ENCODE measurements around the gene CORO6. TPM values are rescaled to one million over a fixed set of nuclear protein-coding genes. Genes with fewer than 3 reads are reported as not detected.

The CORO6 gene
- total and polyA plus RNA-seq, 4 donors: 0.23 to 3.0 (median 0.59) TPM

- WGBS: 85% methylated on average over 4 of the region's 4 CpGs
- H3K9ac ChIP-seq (ENCODE audit: low read depth in 1 of 2, low read length in 2 of 2): no peak overlapping the region
- H3K9me3 ChIP-seq (ENCODE audit: control insufficient read depth in 4 of 4, low read length in 3 of 4): no peaks in the 10 kb centered on the region
- H3K27ac ChIP-seq (ENCODE audit: low read depth in 1 of 2, low read length in 2 of 2): no peak overlapping the region
- peaks cover 3 to 10% (median 8%) of the 10 kb centered on the region in 4 donors for H3K4me1 ChIP-seq (ENCODE audit: control insufficient read depth in 4 of 4, insufficient read depth in 4 of 4, low read length in 3 of 4)
- no peak for TF ChIP-seq JUND (IDR thresholded peaks at IDR 0.05)
- TF ChIP-seq TAF1 (conservative IDR thresholded peaks at IDR 0.05): no peak
- no peak for TF ChIP-seq ZBTB33 (IDR thresholded peaks at IDR 0.05)
- TF ChIP-seq NR2F2 (IDR thresholded peaks at IDR 0.05): no peak
- no peak for TF ChIP-seq HNF4G (IDR thresholded peaks at IDR 0.05)
- no peak for TF ChIP-seq RAD21 (IDR thresholded peaks at IDR 0.05)
- no peak for TF ChIP-seq YY1 (IDR thresholded peaks at IDR 0.05)
- H3K27me3 ChIP-seq (ENCODE audit: control insufficient read depth in 4 of 4, insufficient read depth in 4 of 4, low read length in 3 of 4): no peaks in the 10 kb centered on the region
- H3K4me3 ChIP-seq (ENCODE audit: low read depth in 1 of 3, low read length in 3 of 3): no peak overlapping the region
- no peak for DNase-seq (ENCODE audit: low spot score)
- no peaks in the 10 kb centered on the region for H3K36me3 ChIP-seq (ENCODE audit: control insufficient read depth in 4 of 4, insufficient read depth in 3 of 4, low read depth in 1 of 4, low read length in 3 of 4)
Measured at GRCh38 chr17:29624586-29624985, 1.9 kb upstream of the CORO6 start.

GRCh38 chr17:29623283-29623647 is 553 bp upstream of the CORO6 start:
- Histone ChIP-seq H3K9me3 (ENCODE audit: control insufficient read depth in 4 of 4, low read length in 3 of 4) (no peaks in the 10 kb centered on the region), H3K4me3 (ENCODE audit: low read depth in 1 of 3, low read length in 3 of 3) (no peak overlapping the region), H3K9ac (ENCODE audit: low read depth in 1 of 2, low read length in 2 of 2) (no peak overlapping the region), H3K4me1 (ENCODE audit: control insufficient read depth in 4 of 4, insufficient read depth in 4 of 4, low read length in 3 of 4) (peaks cover 3 to 11% (median 9%) of the 10 kb centered on the region in 4 donors), H3K27ac (ENCODE audit: low read depth in 1 of 2, low read length in 2 of 2) (no peak overlapping the region), H3K27me3 (ENCODE audit: control insufficient read depth in 4 of 4, insufficient read depth in 4 of 4, low read length in 3 of 4) (peaks cover 0 to 2% (median 0%) of the 10 kb centered on the region in 4 donors), H3K36me3 (ENCODE audit: control insufficient read depth in 4 of 4, insufficient read depth in 3 of 4, low read depth in 1 of 4, low read length in 3 of 4) (no peaks in the 10 kb centered on the region)
- TF ChIP-seq HNF4A (conservative IDR thresholded peaks at IDR 0.05): no peak
- TF ChIP-seq RAD21 (IDR thresholded peaks at IDR 0.05): no peak
- 54% methylated on average over 4 of the region's 4 CpGs for WGBS
- DNase-seq (ENCODE audit: low spot score): no peak

GRCh38 chr17:29621751-29622194 is 939 bp downstream of the CORO6 start:
- WGBS: 73% methylated on average over 8 of the region's 8 CpGs
- no peak for DNase-seq (ENCODE audit: low spot score)
- peaks cover 0 to 2% (median 0%) of the 10 kb centered on the region in 4 donors for H3K27me3 ChIP-seq (ENCODE audit: control insufficient read depth in 4 of 4, insufficient read depth in 4 of 4, low read length in 3 of 4)
- no peak for TF ChIP-seq FOXA2 (IDR thresholded peaks at IDR 0.05)
- TF ChIP-seq TAF1 (conservative IDR thresholded peaks at IDR 0.05): no peak
- TF ChIP-seq ATF3 (IDR thresholded peaks at IDR 0.05): no peak
- no peak for TF ChIP-seq MAX (IDR thresholded peaks at IDR 0.05)
- no peak for TF ChIP-seq HNF4A (conservative IDR thresholded peaks at IDR 0.05)
- no peak for TF ChIP-seq SP1 (IDR thresholded peaks at IDR 0.05)
- TF ChIP-seq GABPA (IDR thresholded peaks at IDR 0.05 in 1 of 2, conservative IDR thresholded peaks at IDR 0.05 in 1 of 2): no peak
- TF ChIP-seq CTCF (IDR thresholded peaks at IDR 0.05; ENCODE audit: low read depth, low read length, missing input control): no peak
- no peaks in the 10 kb centered on the region for H3K9me3 ChIP-seq (ENCODE audit: control insufficient read depth in 4 of 4, low read length in 3 of 4)
- peaks cover 11 to 26% (median 18%) of the 10 kb centered on the region in 4 donors for H3K4me1 ChIP-seq (ENCODE audit: control insufficient read depth in 4 of 4, insufficient read depth in 4 of 4, low read length in 3 of 4)
- no peak overlapping the region for H3K4me3 ChIP-seq (ENCODE audit: low read depth in 1 of 3, low read length in 3 of 3)
- H3K36me3 ChIP-seq (ENCODE audit: control insufficient read depth in 4 of 4, insufficient read depth in 3 of 4, low read depth in 1 of 4, low read length in 3 of 4): no peaks in the 10 kb centered on the region
- H3K27ac ChIP-seq (ENCODE audit: low read depth in 1 of 2, low read length in 2 of 2): no peak overlapping the region
- H3K9ac ChIP-seq (ENCODE audit: low read depth in 1 of 2, low read length in 2 of 2): no peak overlapping the region
